GM18502 (cell line): Measurements from ENCODE around the gene DUOX1.
"Not testable (repeated sequence)": the region's sequence is repeated elsewhere in the genome, so short reads cannot be mapped to it uniquely, and the experiment has no call there.

Experiments
- ATAC-seq: cut with Tn5 transposase; IDR thresholded peaks from one replicate; pipeline ENCODE4 v1.9.1; 2021; ENCODE audit warnings: mild to moderate bottlenecking; ENCODE audit not compliant: unreplicated experiment, poor library complexity

DUOX1 gene

GRCh38 chr15:45129651-45130129 is at the start of gene DUOX1, which contains the start of gene DUOXA1:
TSS of gene DUOX1 (plus strand) at chr15:45129994. CDS start at chr15:45131967, 1,973 bp downstream.
TSS of gene DUOXA1 (minus strand) at chr15:45129879. CDS start at chr15:45123014, 6,865 bp downstream.
- no peak for ATAC-seq

GRCh38 chr15:45080593-45080992 is 49.2 kb upstream of the DUOX1 start:
- ATAC-seq, result not testable (repeated sequence)

- not testable (repeated sequence) for ATAC-seq
Measured at GRCh38 chr15:45082412-45082811, 47.4 kb upstream of the DUOX1 start.

- no peak for ATAC-seq
Measured at GRCh38 chr15:45083223-45083622, 46.6 kb upstream of the DUOX1 start.

- no peak for ATAC-seq
Measured at GRCh38 chr15:45084163-45084562, 45.6 kb upstream of the DUOX1 start.

GRCh38 chr15:45087513-45087912 is 42.3 kb upstream of the DUOX1 start:
- no peak for ATAC-seq

- ATAC-seq, result no peak
Measured at GRCh38 chr15:45088801-45089711, 40.7 kb upstream of the DUOX1 start.

- no peak for ATAC-seq
Measured at GRCh38 chr15:45089712-45090373, 40.0 kb upstream of the DUOX1 start.

- no peak for ATAC-seq
Measured at GRCh38 chr15:45091161-45091560, 38.6 kb upstream of the DUOX1 start.

- ATAC-seq, result no peak
Measured at GRCh38 chr15:45091576-45091975, 38.2 kb upstream of the DUOX1 start.

GRCh38 chr15:45093013-45093412 is 36.8 kb upstream of the DUOX1 start:
- no peak for ATAC-seq

GRCh38 chr15:45093622-45094357 is 36.0 kb upstream of the DUOX1 start:
- no peak for ATAC-seq

- no peak for ATAC-seq
Measured at GRCh38 chr15:45094358-45094730, 35.5 kb upstream of the DUOX1 start.

GRCh38 chr15:45095661-45096060 is 34.1 kb upstream of the DUOX1 start:
- no peak for ATAC-seq

GRCh38 chr15:45097466-45097865 is 32.3 kb upstream of the DUOX1 start:
- no peak for ATAC-seq

GRCh38 chr15:45099549-45100165 is 30.1 kb upstream of the DUOX1 start:
- no peak for ATAC-seq

GRCh38 chr15:45100884-45101625 is 28.7 kb upstream of the DUOX1 start:
- ATAC-seq, result no peak

GRCh38 chr15:45101749-45102148 is 28.0 kb upstream of the DUOX1 start:
- no peak for ATAC-seq

GRCh38 chr15:45102226-45102625 is 27.6 kb upstream of the DUOX1 start:
- no peak for ATAC-seq
